GM10847 (cell line): ENCODE measurements around the gene PLCB3.

ENCODE experiments used
- POLR2A ChIP-seq: IDR thresholded peaks from 2 replicates; pipeline ENCODE4 v1.6.1; 2011; ENCODE audit not compliant: insufficient read length; ENCODE audit errors: extremely low read depth

The PLCB3 gene

GRCh38 chr11:64248578-64248977, 2.8 kb upstream of the PLCB3 start:
- TF ChIP-seq POLR2A: no peak

GRCh38 chr11:64249038-64249437, 2.3 kb upstream of the PLCB3 start:
- no peak for TF ChIP-seq POLR2A

GRCh38 chr11:64249563-64250414, 1.5 kb upstream of the PLCB3 start:
- no peak for TF ChIP-seq POLR2A

- TF ChIP-seq POLR2A: no peak
Measured at GRCh38 chr11:64250415-64251015, 815 bp upstream of the PLCB3 start.

- no peak for TF ChIP-seq POLR2A
Measured at GRCh38 chr11:64251753-64252002, 348 bp downstream of the PLCB3 start.

GRCh38 chr11:64252003-64252872, 908 bp downstream of the PLCB3 start:
- TF ChIP-seq POLR2A: no peak

- TF ChIP-seq POLR2A: no peak
Measured at GRCh38 chr11:64253043-64253442, 1.7 kb downstream of the PLCB3 start.

GRCh38 chr11:64253481-64253880, 2.2 kb downstream of the PLCB3 start:
- no peak for TF ChIP-seq POLR2A

GRCh38 chr11:64254326-64254725, 3.0 kb downstream of the PLCB3 start:
- no peak for TF ChIP-seq POLR2A

- TF ChIP-seq POLR2A: no peak
Measured at GRCh38 chr11:64255135-64256128, 4.1 kb downstream of the PLCB3 start.

GRCh38 chr11:64256300-64256699, 5.0 kb downstream of the PLCB3 start:
- TF ChIP-seq POLR2A: no peak

GRCh38 chr11:64258356-64258755, 7.0 kb downstream of the PLCB3 start:
- TF ChIP-seq POLR2A: no peak

- TF ChIP-seq POLR2A: no peak
Measured at GRCh38 chr11:64258946-64259532, 7.7 kb downstream of the PLCB3 start.

- TF ChIP-seq POLR2A: no peak
Measured at GRCh38 chr11:64259533-64260067, 8.3 kb downstream of the PLCB3 start.
